ENCODE measurements around the gene KRTAP10-11.
A peak's percentile ranks its signal among the peaks of the same experiment; 100 is the strongest.
"Not testable (repeated sequence)": the region's sequence is repeated elsewhere in the genome, so short reads cannot be mapped to it uniquely, and the experiment has no call there.

Gene KRTAP10-11

GRCh38 chr21:44667612-44668011 lies 21.4 kb downstream of the KRTAP10-11 start:
- DNase-seq = no peak

- no peak for DNase-seq
Observed at GRCh38 chr21:44670642-44671432, 24.6 kb downstream of the KRTAP10-11 start.

DNA sequence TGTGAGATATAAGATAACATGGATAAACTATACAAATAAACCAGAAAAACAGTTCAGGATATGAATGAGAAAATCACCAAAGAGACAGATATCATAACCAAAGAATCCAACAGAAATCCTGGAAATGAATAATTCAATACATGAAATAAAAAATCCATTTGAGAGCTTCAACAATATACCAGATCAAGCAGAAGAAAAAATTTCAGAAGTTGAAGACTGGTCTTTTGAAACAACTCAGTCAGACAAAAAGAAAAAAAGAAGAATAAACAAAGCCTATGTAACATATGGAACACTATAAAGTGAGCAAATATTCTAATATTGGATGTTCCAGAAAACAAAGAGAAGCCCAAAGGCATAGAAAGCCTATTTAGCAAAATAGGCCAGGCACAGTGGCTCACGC lies 25.7 kb downstream of the KRTAP10-11 start:
- DNase-seq = no peak

GRCh38 chr21:44677881-44678280 lies 31.7 kb downstream of the KRTAP10-11 start:
- no peak for DNase-seq

- DNase-seq = no peak
Observed at GRCh38 chr21:44681152-44681551, 34.9 kb downstream of the KRTAP10-11 start.

DNA sequence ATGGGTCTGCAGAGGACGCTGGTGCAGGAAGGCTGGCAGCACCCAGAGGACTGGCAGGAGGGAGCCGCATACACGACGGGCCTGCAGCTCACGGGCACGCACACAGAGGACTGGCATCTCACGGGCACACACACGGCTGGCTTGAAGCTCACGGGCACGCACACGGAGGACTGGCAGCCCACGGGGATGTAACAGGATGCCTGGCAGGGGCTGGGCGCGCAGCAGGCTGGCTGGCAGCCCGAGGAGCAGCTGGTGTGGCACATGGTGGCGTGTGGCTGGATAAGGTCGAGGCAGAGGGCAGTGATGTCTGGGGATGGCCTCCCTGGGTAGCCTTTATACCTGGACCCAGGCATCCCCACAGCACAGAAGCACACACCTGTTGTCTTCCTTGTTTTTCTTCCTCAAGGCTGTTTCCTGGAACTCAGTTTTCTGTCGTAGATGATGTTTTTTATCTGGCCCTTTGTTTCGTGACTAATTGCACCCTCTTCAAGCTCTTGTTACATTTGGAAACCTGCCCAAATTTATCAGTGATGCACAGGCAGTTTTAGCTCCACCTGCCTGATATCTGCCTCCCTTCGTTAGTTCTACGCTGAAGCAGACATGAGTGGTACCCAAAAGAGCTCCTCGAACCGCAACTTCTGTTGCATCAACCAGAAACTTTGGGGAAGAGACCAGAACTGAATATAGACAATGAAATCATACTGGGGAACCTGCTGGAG lies 35.8 kb downstream of the KRTAP10-11 start, which contains the start of gene KRTAP12-1:
TSS of gene KRTAP12-1 (minus strand) at position 303 of the 719 bp plus-strand sequence. CDS start at position 263, 40 bp downstream.
- peak; percentile 63 for DNase-seq

GRCh38 chr21:44682580-44683151 lies 36.5 kb downstream of the KRTAP10-11 start:
- no peak for DNase-seq

GRCh38 chr21:44684077-44684476 lies 37.9 kb downstream of the KRTAP10-11 start:
- DNase-seq = no peak

DNA sequence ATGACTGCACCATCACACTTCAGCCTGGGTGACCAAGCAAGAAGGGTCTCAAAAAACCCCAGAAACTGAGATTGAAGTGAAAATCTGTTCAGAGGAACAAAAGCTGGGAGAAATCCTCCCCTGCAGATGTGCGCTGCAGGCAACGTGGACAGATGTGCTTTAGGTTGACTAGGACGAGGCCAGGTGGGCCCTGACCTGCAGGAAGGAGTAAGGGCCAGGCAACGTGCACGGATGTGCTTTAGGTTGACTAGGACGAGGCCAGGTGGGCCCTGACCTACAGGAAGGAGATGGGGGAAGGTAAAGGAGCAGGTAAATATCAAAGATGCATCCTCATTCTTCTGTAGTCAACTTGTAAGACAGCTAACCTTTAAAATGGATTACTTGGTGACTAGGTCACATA lies 38.3 kb downstream of the KRTAP10-11 start:
- DNase-seq = no peak

- DNase-seq = not testable (repeated sequence)
Observed at GRCh38 chr21:44685050-44685449, 38.8 kb downstream of the KRTAP10-11 start.

GRCh38 chr21:44686000-44686781 lies 40.0 kb downstream of the KRTAP10-11 start:
- no peak for DNase-seq

GRCh38 chr21:44686843-44687561 lies 40.8 kb downstream of the KRTAP10-11 start:
- DNase-seq = no peak

DNA sequence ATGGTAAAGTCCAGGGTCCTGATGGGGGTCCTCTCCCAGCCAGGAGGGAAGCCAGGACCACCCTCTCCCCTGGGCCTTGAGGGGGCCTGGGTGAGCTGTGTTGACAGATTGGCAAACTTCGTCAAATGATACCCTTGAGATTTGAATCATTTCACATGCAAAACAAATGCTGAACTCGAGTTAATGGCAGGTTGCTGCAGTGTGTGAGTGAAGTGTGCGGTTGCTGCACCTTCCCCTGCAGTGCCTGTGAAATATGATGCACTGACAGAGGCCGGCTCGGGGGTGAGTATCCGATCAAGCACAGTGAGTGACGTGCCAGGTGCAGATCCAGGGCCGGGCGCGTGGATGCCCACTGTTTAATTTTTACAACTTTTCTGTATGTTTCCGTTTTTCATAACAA lies 41.5 kb downstream of the KRTAP10-11 start:
- peak; percentile 31 for DNase-seq

- not testable (repeated sequence) for DNase-seq
Observed at GRCh38 chr21:44689740-44690139, 43.5 kb downstream of the KRTAP10-11 start.

- no peak for DNase-seq
Observed at GRCh38 chr21:44691686-44692085, 45.5 kb downstream of the KRTAP10-11 start.

DNA sequence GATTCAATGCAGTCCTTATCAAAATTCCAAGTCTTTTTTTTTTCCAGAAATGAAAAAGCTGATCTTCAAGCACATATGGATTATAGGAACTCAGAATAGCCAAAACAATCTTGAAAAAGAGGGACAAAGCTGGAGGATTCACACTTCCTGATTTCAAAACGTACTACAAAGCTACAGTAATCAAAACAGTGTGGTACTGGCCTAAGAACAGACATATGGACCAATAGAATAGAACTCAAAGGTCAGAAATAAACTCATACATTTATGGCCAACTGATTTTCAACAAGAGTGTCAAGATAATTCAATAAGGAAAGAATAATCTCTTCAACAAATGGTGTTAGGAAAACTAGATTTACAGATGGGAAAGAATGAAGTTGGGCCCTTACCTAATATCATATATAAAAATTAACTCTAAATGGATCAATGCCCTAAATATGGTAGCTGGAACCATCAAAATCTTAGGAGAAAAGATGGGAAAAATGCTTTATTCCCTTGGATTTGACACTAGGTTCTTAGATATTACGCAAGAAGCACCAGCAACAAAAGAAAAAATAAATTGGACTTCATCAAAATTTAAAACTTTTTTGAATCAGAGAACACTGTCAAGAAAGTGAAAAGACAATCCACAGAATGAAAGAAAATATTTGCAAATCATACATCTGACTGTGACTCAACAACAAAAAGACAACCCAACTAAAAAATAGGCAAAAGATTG lies 46.7 kb downstream of the KRTAP10-11 start:
- DNase-seq = no peak

GRCh38 chr21:44694776-44695175 lies 48.6 kb downstream of the KRTAP10-11 start:
- no peak for DNase-seq

DNA sequence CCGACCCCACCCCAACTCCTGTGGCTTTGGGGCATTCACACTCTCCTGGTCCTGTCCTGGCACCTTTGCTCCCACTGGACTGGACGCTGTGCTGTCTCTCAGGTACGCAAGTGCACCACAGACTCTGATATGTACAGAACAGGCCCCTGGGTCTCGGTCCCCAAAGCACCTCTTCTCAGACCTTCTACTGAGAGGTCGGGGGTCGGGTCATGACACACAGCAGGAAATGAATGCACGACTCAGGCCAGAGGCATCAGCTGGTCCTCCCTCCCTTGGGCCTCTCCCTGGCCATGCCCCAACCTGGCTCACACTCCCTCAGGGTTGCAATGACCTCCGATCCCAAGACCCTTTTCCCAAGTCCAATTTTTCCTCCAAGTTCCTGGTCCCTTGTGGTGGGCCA lies 49.0 kb downstream of the KRTAP10-11 start:
- DNase-seq = no peak

- DNase-seq = no peak
Observed at GRCh38 chr21:44695641-44696040, 49.4 kb downstream of the KRTAP10-11 start.

GRCh38 chr21:44696572-44696971 lies 50.4 kb downstream of the KRTAP10-11 start:
- no peak for DNase-seq

Data from NCI-H524 treated with DMSO at 0.1 percent for 48 hours (cell line).